Ishikawa (cell line): Measurements from ENCODE around the gene CFAP77.

Experiments used
- CREB1 ChIP-seq: IDR thresholded peaks from 2 replicates; pipeline ENCODE4 v1.6.1; 2012; ENCODE audit warnings: low read depth
- EP300 ChIP-seq: IDR thresholded peaks from 2 replicates; pipeline ENCODE4 v1.6.1; 2012; ENCODE audit warnings: borderline replicate concordance
- TAF1 ChIP-seq: IDR thresholded peaks from 2 replicates; pipeline ENCODE4 v1.6.1; 2012; ENCODE audit warnings: low read depth, mild to moderate bottlenecking
- YY1 ChIP-seq: IDR thresholded peaks from 2 replicates; pipeline ENCODE4 v1.6.1; 2012; ENCODE audit warnings: low read depth
- TF ChIP-seq, protein P1 (sequence below): IDR thresholded peaks from 2 replicates; pipeline ENCODE4 v1.6.1; 2012; ENCODE audit warnings: low read depth, mild to moderate bottlenecking

DNA sequence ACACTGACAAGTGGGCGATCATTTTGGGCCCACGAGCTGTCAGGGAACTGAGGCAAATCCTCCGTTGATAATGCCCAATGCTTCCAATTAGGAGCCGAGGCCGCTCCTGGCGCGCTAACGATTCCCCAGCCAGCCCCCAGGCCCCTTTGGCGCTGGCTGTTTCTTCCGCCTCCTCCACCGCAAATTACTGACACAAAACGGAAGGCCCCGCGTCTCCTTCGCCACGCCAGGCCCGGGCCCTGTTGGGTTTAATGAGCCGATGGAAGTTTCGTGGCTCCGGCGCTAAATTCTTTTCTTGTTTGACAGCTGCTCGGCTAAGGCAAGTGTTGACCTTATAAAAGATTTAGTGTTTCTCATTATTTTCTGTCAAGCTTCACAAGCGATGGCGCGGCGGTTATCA is 146.7 kb downstream of the CFAP77 start:
- TF ChIP-seq EP300 (no peak), TAF1 (no peak), CREB1 (no peak), YY1 (no peak)
- TF ChIP-seq, protein P1, sequence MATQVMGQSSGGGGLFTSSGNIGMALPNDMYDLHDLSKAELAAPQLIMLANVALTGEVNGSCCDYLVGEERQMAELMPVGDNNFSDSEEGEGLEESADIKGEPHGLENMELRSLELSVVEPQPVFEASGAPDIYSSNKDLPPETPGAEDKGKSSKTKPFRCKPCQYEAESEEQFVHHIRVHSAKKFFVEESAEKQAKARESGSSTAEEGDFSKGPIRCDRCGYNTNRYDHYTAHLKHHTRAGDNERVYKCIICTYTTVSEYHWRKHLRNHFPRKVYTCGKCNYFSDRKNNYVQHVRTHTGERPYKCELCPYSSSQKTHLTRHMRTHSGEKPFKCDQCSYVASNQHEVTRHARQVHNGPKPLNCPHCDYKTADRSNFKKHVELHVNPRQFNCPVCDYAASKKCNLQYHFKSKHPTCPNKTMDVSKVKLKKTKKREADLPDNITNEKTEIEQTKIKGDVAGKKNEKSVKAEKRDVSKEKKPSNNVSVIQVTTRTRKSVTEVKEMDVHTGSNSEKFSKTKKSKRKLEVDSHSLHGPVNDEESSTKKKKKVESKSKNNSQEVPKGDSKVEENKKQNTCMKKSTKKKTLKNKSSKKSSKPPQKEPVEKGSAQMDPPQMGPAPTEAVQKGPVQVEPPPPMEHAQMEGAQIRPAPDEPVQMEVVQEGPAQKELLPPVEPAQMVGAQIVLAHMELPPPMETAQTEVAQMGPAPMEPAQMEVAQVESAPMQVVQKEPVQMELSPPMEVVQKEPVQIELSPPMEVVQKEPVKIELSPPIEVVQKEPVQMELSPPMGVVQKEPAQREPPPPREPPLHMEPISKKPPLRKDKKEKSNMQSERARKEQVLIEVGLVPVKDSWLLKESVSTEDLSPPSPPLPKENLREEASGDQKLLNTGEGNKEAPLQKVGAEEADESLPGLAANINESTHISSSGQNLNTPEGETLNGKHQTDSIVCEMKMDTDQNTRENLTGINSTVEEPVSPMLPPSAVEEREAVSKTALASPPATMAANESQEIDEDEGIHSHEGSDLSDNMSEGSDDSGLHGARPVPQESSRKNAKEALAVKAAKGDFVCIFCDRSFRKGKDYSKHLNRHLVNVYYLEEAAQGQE = no peak
